Heart right ventricle (tissue), 16 donors: ENCODE results near the gene UBQLN1. TPM values are rescaled to one million over a fixed set of nuclear protein-coding genes. Genes with fewer than 3 reads are reported as not detected.
A peak's percentile ranks its signal among the peaks of the same experiment; 100 is the strongest.

Experiments
- ATAC-seq, 8 donors: fragments of 200-7000 bp; cut with Tn5 transposase; one replicate each; pipeline ENCODE4 v1.9.1; 2020; ENCODE audit warnings: mild to moderate bottlenecking in 8 of 8, moderate library complexity in 8 of 8, moderate number of reproducible peaks in 1 of 8
- DNase-seq, 2 donors: peaks; one replicate each; pipeline ENCODE4 v3.0.0-alpha.2; 2020
- H3K27ac ChIP-seq, 10 donors: fragments of 200-600 bp; sonication (generic) in 2 of 10; one replicate each; pipeline versions ENCODE4 v1.5.0 to v1.8.0; 2020 to 2022; ENCODE audit warnings: mild to moderate bottlenecking in 3 of 10
- H3K27me3 ChIP-seq, 7 donors: fragments of 200-600 bp; one replicate each; pipeline ENCODE4 v1.8.0; 2021 to 2022; ENCODE audit warnings: mild to moderate bottlenecking in 2 of 7
- H3K36me3 ChIP-seq, 9 donors: fragments of 200-600 bp; sonication (generic) in 1 of 9; one replicate each; pipeline versions ENCODE4 v1.5.0 to v1.8.0; 2020 to 2022; ENCODE audit warnings: mild to moderate bottlenecking in 2 of 9
- H3K4me1 ChIP-seq, 9 donors: fragments of 200-600 bp; sonication (generic) in 1 of 9; one replicate each; pipeline versions ENCODE4 v1.5.0 to v1.8.0; 2020 to 2022; ENCODE audit warnings: mild to moderate bottlenecking in 4 of 9
- H3K4me3 ChIP-seq, 10 donors: fragments of 200-600 bp; sonication (generic) in 2 of 10; one replicate each; pipeline versions ENCODE4 v1.5.0 to v1.8.0; 2020 to 2022; ENCODE audit warnings: mild to moderate bottlenecking in 7 of 10, moderate library complexity in 2 of 10
- H3K9me3 ChIP-seq, 11 donors: fragments of 200-600 bp in 10 of 11; sonication (generic) in 2 of 11; one replicate each; pipeline versions ENCODE4 v1.5.0 to v1.8.0; 2013 to 2022; ENCODE audit warnings: mild to moderate bottlenecking in 2 of 11, control low read depth in 1 of 11, moderate library complexity in 1 of 11
- WGBS, 2 donors: extraction: QIAGEN DNeasy Blood & Tissue Kit; methylation state at CpG; one replicate each; pipeline ENCODE4 v1.1.7; 2013; ENCODE audit warnings: inconsistent platforms in 1 of 2; 5-methylcytosine and 5-hydroxymethylcytosine counted together
- intact Hi-C, 10 donors: fragments of 100-400 bp; cut with DNase I; formaldehyde crosslinking; loops; one replicate each; pipeline versions ENCODE4 v1.11.1 to v1.14.2; 2022
- polyA plus RNA-seq, 2 donors: library from polyadenylated mRNA; stranded (reverse); fragments of 200-250 nt; gene quantifications; one replicate each; pipeline ENCODE4 v1.2.3, GENCODE V29; 2013
- total RNA-seq, 10 donors: library from RNA; stranded (reverse); fragmentation: NEBNext Ultra II Directional in 3 of 10; extraction: Animal tissue kit (Norgen Biotek cat#: 25700) in 3 of 10; gene quantifications; one replicate each; pipeline versions ENCODE4 v1.2.1 to v1.2.4, GENCODE V29; 2021 to 2023
- TF ChIP-seq, protein P1 (sequence below), 9 donors: fragments of 200-600 bp; sonication (generic) in 2 of 9; IDR thresholded peaks; one replicate each; pipeline versions ENCODE4 v1.5.0 to v1.8.0; 2021 to 2022; ENCODE audit warnings: antibody characterized with exemption in 9 of 9, mild to moderate bottlenecking in 5 of 9, moderate library complexity in 1 of 9
- donor health status: Arrhythmogenic right ventricular cardiomyopathy.
- donor health status: ischemic (EF 13 %, LVEDD 7.1; RV severe dilation, severe dysfunction).
- donor health status: healthy with polysubstance abuse.
- donor health status: DM: no; HTN: yes; CAD: no.
- donor health status: DM: no; HTN: no; CAD: no.
- donor health status: ischemic (EF 25% LVEDD 6.9; RV normal size, moderate dysfunction).
- donor health status: ischemic (EF 25% LVEDD 5.7; RV mildly dilated, moderate dysfunction).
- donor health status: healthy.
- donor health status: DM: yes; HTN: yes; CAD: no.
- donor health status: Ischemic cardiomyopathy.
- donor health status: ischemic (EF 35%, LVEDD 5.7; RV mildly dilated, moderate dysfunction).
- donor health status: nonischemic (EF 11% LVEDD 7.7; RV severe dilation, severe dysfunction).
- donor health status: DM: yes; HTN: yes; CAD: no.
- donor health status: PGD.
- donor health status: ischemic (EF 29% LVEDD 5.4; RV normal size, mild dysfunction).
- donor health status: nonischemic (EF 23%, LVEDD 6.1; RV moderate dilation, normal function).

Gene UBQLN1
- total and polyA plus RNA-seq, 12 donors: 20.2 to 123 (median 92.6) TPM

DNA sequence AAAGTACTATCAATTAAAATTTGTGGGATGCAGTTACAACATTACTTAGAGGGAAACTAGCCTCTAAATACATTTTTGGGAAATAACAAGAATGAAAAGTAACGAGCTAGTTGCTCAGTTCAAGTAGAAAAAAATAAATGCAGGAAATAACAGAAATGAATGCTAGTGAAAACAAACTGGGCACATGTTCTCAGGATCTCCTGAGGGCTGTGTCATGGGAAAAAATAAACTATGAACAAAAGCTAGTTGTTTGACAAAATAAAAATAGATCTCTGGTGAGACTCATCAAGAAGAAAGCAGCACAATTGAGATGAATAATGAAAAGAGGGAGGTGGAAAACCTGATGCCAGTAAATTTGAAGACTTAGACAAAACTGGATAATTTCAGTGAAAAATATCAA lies 68.5 kb downstream of the UBQLN1 start:
- intact Hi-C loops: loop anchor here in 1 of 10 donors (10.0 kb wide), 1 partner anchor 256 kb away; no protein-coding TSS in a partner anchor
- ATAC-seq (no peak), DNase-seq (no peak)
- Histone ChIP-seq H3K9me3 (no peaks in the 10 kb centered on the region), H3K27me3 (no peaks in the 10 kb centered on the region), H3K36me3 (no peaks in the 10 kb centered on the region), H3K4me1 (peaks cover 0 to 7% (median 0%) of the 10 kb centered on the region in 9 donors), H3K27ac (peak overlapping the region in 2 of 10 donors; percentile 1 to 10), H3K4me3 (no peak overlapping the region)
- TF ChIP-seq, protein P1, sequence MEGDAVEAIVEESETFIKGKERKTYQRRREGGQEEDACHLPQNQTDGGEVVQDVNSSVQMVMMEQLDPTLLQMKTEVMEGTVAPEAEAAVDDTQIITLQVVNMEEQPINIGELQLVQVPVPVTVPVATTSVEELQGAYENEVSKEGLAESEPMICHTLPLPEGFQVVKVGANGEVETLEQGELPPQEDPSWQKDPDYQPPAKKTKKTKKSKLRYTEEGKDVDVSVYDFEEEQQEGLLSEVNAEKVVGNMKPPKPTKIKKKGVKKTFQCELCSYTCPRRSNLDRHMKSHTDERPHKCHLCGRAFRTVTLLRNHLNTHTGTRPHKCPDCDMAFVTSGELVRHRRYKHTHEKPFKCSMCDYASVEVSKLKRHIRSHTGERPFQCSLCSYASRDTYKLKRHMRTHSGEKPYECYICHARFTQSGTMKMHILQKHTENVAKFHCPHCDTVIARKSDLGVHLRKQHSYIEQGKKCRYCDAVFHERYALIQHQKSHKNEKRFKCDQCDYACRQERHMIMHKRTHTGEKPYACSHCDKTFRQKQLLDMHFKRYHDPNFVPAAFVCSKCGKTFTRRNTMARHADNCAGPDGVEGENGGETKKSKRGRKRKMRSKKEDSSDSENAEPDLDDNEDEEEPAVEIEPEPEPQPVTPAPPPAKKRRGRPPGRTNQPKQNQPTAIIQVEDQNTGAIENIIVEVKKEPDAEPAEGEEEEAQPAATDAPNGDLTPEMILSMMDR (IDR thresholded peaks at IDR 0.05): no peak
- 39 to 64% methylated on average over 1 of the region's 1 CpG for WGBS, 2 donors

DNA sequence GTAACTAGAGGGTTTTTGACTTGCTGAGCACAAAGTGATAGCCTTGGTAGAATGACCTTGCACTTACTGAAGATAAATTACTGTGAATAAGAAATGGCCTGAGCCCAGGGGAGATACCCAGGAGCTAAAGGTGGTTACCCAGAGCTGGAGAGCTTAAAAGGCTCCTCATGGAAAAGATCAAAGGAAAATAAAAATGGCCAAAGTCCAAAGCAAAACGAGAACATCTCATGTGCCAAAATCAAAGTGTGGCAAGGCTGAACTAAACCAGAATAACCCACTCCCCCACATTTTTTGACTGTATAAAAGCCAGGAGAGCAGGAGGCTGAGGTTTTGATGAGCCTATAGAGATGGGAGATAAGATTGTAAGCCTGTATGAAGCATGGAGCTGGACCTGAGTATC lies 70.4 kb downstream of the UBQLN1 start:
- Histone ChIP-seq H3K27me3 (no peaks in the 10 kb centered on the region), H3K9me3 (no peaks in the 10 kb centered on the region), H3K4me1 (peaks cover 0 to 7% (median 0%) of the 10 kb centered on the region in 9 donors), H3K36me3 (no peaks in the 10 kb centered on the region), H3K27ac (no peak overlapping the region), H3K4me3 (no peak overlapping the region)
- WGBS, 2 donors: 71 to 74% methylated on average over 1 of the region's 1 CpG
- TF ChIP-seq, protein P1 (IDR thresholded peaks at IDR 0.05): no peak
- intact Hi-C loops: loop anchor here in 1 of 10 donors (10.0 kb wide), 1 partner anchor 257 kb away; no protein-coding TSS in a partner anchor
- ATAC-seq: no peak
- no peak for DNase-seq

DNA sequence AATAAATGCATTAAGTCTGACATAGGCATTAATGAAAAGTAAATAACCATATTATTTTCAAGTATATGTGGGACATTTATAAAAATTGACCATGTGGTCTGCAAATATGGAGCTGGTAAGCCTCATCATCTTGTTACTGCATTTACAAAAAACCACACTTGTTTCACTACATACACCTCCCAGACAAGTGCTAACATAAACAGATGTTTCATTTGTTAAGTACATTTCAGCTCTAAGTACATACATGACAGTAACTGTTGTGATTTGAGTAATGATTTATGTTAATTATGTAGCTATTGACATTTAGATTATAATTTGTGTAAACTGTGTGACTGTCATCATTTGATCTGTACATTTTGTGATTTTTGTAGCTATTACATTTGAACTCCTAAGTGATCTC lies 70.9 kb downstream of the UBQLN1 start:
- TF ChIP-seq, protein P1 (IDR thresholded peaks at IDR 0.05): no peak
- H3K27me3 ChIP-seq: no peaks in the 10 kb centered on the region
- ATAC-seq: no peak
- intact Hi-C loops: loop anchor here in 1 of 10 donors (10.0 kb wide), 1 partner anchor 258 kb away; no protein-coding TSS in a partner anchor
- H3K36me3 ChIP-seq: no peaks in the 10 kb centered on the region
- H3K4me3 ChIP-seq: no peak overlapping the region
- no peak for DNase-seq
- H3K4me1 ChIP-seq: peaks cover 0 to 7% (median 0%) of the 10 kb centered on the region in 9 donors
- H3K9me3 ChIP-seq: no peaks in the 10 kb centered on the region
- no peak overlapping the region for H3K27ac ChIP-seq

DNA sequence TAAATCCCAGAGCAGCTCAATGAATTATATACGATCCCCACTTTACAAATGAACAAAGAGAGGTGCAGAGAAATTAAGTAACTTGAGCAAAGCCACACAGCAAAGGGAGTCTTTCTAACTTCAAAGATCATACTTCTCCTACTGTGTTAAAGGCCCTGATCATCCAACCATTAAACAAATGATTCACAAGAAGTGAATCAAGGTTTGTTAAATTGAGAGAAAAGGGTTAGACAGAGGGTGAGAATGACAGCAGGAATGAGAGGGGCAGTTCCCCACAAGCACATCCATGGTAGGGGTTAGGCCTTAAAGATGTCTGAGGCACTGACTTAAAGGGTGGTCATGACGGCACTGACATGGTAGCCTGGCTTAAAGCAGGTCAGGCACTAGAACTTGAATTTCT lies 74.1 kb downstream of the UBQLN1 start:
- H3K27me3 ChIP-seq: no peaks in the 10 kb centered on the region
- no peaks in the 10 kb centered on the region for H3K9me3 ChIP-seq
- no peak for DNase-seq
- H3K27ac ChIP-seq: no peak overlapping the region
- intact Hi-C loops: loop anchor here in 1 of 10 donors (10.0 kb wide), 1 partner anchor 261 kb away; no protein-coding TSS in a partner anchor
- H3K4me1 ChIP-seq: peaks cover 0 to 6% (median 0%) of the 10 kb centered on the region in 9 donors
- peaks cover 0 to 13% (median 0%) of the 10 kb centered on the region in 9 donors for H3K36me3 ChIP-seq
- ATAC-seq: no peak
- WGBS, 2 donors: 96 to 98% methylated on average over 2 of the region's 2 CpGs
- H3K4me3 ChIP-seq: no peak overlapping the region
- TF ChIP-seq, protein P1 (IDR thresholded peaks at IDR 0.05): no peak
